Stimulated activated CD4-positive, alpha-beta T cell treated with anti-CD3 and anti-CD28 coated beads, Interleukin-15, amount 100 ng/mL, for 48 hours (primary cell): Measurements from ENCODE around the gene LYRM1.
"Not testable (repeated sequence)": the region's sequence is repeated elsewhere in the genome, so short reads cannot be mapped to it uniquely, and the experiment has no call there.

Source experiments
- DNase-seq, 2 donors: peaks; one replicate each; pipeline ENCODE4 v3.0.0-alpha.2; 2020; ENCODE audit warnings: low read depth in 2 of 2

LYRM1 gene

GRCh38 chr16:20900299-20901067 is at the start of gene LYRM1, which contains the start of gene DCUN1D3:
Gene LYRM1 (plus strand): TSS chr16:20900771. CDS start chr16:20915556, 14,785 bp downstream.
Gene DCUN1D3 (minus strand): TSS chr16:20900358. CDS start chr16:20862538, 37,820 bp downstream.
- peak; percentile 89 to 90 for DNase-seq

- DNase-seq, result no peak
Measured at GRCh38 chr16:20850981-20851380, 49.6 kb upstream of the LYRM1 start.

DNA sequence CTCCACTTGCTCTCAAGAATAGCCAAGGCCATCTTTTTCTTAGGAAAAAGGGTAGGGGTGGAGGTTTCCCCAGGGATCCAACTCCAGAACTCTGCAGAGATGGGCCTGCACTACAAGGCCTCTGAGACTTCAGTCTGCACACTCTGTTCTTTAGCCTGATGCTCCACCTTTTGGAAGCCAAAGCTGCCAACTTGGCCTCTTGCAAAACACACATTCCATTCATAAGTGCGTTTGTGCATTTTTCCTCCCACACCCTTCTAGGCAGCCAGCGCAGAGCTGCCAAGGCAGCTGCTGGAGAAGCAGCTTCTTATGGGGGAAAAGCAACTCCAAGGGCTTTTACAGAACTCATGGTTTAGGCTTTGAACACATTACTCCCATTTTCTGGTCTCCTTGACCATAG is 49.0 kb upstream of the LYRM1 start:
- no peak for DNase-seq

GRCh38 chr16:20853143-20853542 is 47.4 kb upstream of the LYRM1 start:
- no peak for DNase-seq

- DNase-seq, result no peak
Measured at GRCh38 chr16:20853981-20854620, 46.5 kb upstream of the LYRM1 start.

- no peak for DNase-seq
Measured at GRCh38 chr16:20854963-20855362, 45.6 kb upstream of the LYRM1 start.

DNA sequence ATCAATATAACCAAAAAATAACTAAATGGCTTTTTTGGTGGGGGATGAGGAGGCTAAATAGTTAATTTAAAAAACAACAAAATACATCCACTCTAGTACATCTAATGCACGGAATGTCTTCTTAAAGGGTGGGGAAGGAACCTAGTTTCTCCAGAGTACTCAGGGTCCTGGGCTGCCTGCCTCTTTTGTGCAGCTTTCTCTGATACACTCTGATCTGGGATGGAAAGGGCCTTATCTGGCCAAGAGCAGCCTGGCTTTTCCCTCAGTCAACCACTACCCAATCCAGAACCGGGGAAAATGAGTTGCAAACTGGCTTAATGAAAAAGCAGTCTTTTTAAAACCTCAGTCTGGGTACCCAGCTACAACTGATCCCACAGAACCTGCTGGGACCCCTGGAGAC is 43.3 kb upstream of the LYRM1 start:
- DNase-seq, result no peak

GRCh38 chr16:20859229-20859628 is 41.3 kb upstream of the LYRM1 start:
- no peak for DNase-seq

- no peak for DNase-seq
Measured at GRCh38 chr16:20859699-20860098, 40.9 kb upstream of the LYRM1 start.

GRCh38 chr16:20860361-20860760 is 40.2 kb upstream of the LYRM1 start:
- no peak for DNase-seq

DNA sequence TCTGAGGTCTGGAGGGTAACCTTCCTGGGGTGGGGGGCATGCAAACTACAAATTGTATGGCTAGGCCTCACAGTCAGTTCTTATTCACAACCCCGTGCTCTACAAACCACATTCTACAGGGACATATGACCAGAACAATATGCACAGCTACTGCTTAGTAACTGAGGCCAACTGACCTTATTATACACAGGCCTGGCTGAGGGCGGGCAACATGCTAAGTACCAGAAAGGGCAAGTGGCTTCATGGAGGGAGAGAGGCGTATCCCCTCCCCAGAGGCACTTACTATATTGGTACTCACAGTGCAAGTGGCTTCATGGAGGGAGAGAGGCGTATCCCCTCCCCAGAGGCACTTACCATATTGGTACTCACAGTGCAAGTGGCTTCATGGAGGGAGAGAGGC is 39.6 kb upstream of the LYRM1 start:
- not testable (repeated sequence) for DNase-seq

DNA sequence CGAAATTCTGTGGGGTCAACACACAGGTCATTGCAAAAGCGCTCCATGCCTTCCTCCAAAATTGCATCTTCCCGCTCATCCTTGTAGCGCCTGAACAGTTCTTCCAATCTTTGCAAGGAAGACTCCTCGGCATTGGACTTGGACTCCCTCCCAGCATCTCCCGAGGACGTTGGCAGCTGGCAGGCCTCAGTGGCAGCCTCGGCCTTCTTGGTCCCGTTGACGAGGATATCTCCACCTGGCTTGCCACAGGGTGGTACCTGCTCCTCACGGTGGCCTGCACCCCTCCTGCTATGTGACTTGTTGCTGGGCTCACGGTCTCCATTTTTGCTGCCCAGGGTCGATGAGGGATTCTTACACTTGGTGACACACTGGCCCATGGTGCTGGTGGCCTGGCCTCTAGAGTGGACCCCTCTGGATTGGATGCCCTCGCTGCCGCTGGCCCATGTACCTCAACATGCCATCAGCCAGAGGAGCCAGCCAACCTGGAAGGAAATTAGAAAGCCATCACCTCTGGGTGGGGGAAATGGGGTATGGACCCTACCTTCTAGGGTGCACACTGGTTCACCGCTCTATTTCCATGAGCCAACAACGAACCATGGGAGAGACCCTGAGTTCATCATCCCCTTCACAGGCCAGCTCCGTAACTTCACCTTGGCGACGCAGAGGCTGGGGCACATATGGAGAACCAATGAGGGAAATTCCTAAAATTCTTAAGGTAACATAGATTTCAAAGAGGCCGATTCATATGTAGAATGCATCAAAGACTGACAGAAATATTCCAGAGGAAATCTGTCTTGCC is 38.2 kb upstream of the LYRM1 start:
- no peak for DNase-seq

GRCh38 chr16:20864376-20864775 is 36.2 kb upstream of the LYRM1 start:
- not testable (repeated sequence) for DNase-seq

GRCh38 chr16:20865420-20866131 is 35.0 kb upstream of the LYRM1 start:
- no peak for DNase-seq

DNA sequence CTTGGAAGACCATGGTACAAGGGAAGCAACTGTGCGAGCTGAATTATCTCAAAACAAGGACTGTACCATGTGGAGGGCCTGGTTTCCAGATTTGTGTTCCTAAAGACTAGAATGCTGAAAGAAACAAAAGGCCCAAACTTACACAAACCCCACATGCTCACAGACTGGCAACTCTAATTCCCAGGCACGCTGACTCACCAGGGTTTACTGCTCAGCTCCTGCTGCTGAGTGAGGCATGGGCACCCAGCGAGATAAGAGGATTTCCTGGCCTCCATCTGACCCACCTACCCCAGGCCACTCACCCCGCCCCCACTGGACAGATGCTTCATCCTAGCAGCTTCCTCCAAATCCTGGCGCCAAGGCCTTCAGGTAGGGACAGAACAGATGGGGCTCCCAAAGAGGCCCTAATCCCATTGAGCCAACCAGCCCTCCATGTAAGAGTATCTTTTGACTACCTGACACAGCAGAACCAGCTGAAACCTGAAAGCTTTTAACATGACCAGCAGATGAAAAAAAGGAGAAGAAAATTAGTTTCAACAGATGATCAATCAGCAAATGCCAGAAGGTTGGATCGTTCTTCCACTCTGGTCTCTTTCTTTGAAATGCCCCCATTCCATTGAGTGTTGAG is 34.3 kb upstream of the LYRM1 start:
- no peak for DNase-seq

DNA sequence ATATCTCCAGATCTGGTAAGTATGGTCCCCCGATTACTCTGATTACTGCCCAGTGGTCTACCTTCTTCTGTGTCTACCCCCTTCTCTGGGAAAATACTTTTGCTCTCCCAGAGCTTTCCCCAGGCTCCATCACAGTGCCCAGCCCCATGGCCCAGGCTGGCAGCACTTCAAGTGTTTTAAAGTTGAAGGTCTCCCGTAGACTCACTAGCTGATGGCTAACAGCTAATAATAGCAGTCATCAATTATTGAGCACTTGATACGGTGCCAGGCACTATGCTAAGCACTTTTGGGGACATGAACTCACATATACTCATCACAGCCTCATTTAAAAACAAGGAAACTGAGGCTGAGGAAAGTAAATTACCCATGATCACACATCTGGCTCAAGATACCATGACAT is 33.8 kb upstream of the LYRM1 start:
- no peak for DNase-seq

- DNase-seq, result no peak
Measured at GRCh38 chr16:20867585-20867984, 33.0 kb upstream of the LYRM1 start.

DNA sequence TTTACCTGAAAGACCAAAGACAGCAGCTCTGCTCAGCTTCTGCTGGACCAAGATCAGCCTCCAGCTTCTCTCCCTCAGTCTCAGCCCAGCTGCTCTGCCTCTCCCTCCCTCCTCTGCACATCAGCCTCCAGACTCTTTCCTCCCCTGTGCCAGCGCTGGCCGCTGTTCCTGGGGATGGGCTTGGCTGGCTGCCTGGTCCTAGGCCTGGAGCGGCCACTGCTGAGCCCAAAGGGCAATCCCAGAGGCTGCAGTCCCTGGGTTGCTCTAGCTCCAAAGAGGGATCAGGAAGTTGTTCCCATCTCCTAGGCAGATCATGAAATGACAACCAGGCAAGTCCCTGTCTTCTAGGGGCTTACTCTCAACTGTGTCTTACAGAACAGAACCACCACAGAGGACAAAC is 31.7 kb upstream of the LYRM1 start:
- no peak for DNase-seq

DNA sequence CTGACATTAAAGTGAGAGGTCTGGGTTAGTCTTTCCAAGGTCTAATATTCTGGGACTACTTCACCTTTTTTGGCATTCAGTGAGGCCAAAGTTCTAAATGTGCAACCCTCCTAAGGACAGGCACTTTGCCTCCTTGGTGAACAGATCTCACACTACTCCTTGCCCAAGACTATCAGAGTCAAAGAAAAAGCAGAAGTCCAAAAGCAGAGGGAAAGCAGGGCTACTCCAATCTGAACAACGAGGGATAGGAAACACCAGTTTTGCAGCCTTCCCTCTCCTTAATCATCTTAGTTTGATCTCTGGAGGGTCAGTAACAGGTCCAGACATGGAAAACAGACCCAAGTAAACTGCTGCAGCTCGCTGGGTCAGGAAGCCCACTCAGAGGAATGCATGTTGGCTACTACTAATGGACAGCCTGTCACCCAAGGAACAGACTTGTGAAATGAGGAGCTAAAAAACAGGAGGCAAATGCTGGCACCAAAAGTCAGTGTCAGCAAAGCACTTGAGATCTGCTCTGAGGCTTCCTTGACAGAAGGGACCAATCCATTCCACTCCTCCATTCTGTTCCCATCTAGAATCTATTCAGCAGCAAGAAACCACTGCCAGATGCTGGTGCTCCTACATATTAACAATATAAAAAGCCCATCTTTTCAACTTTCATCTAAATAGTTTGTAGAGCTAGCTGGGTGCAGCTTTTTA is 30.3 kb upstream of the LYRM1 start:
- DNase-seq, result no peak

DNA sequence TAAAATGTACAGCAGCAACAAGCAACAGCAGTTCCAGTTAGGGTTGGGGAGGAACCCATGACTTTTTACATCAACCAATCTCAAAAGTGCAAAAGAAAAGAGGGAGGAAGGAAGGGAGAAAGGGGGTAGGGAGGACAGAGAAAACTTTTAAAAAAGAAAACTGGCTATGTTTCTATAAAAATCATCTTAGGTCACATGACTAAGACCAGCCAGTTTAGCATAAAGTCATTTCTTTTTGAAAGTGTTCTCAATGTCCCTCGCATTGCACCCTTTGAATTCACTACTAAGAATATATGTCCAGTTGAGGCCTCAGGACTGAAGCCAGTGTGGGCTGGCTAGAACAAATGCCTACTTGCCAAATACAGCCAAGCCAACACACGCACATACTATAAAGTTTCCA is 29.3 kb upstream of the LYRM1 start:
- DNase-seq, result no peak
